ENCODE results near the gene NPLOC4.

DNA sequence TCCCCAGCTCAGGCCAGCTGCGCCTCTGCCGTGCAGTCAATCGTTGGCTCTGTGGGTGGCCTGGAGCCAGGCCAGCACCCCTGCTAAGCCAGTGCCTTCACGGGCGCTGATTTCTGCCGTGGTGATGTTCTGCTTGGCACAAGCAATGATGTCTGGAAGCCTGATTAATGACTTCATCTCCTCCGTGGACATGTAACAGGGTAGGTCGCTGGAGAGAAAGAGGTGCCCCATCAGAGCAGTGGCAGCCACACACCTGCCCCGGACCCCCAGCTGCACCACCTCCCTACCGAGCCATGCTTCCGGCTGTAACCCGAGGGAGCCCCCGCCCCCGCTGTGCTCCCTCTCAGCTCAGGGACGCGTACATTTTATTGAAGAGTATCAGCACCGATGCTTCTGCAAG lies 44.8 kb upstream of the NPLOC4 start:
- TF ChIP-seq EZH2 (IDR thresholded peaks at IDR 0.05; ENCODE audit: low read length, missing control alignments): no peak
- TF ChIP-seq, protein P1, sequence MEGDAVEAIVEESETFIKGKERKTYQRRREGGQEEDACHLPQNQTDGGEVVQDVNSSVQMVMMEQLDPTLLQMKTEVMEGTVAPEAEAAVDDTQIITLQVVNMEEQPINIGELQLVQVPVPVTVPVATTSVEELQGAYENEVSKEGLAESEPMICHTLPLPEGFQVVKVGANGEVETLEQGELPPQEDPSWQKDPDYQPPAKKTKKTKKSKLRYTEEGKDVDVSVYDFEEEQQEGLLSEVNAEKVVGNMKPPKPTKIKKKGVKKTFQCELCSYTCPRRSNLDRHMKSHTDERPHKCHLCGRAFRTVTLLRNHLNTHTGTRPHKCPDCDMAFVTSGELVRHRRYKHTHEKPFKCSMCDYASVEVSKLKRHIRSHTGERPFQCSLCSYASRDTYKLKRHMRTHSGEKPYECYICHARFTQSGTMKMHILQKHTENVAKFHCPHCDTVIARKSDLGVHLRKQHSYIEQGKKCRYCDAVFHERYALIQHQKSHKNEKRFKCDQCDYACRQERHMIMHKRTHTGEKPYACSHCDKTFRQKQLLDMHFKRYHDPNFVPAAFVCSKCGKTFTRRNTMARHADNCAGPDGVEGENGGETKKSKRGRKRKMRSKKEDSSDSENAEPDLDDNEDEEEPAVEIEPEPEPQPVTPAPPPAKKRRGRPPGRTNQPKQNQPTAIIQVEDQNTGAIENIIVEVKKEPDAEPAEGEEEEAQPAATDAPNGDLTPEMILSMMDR (conservative IDR thresholded peaks at IDR 0.05 in 1 of 2, IDR thresholded peaks at IDR 0.05 in 1 of 2; ENCODE audit: low read depth in 1 of 2, low read length in 2 of 2): no peak

Measured in fibroblast of lung (primary cell).